Diencephalon (tissue), 1 donor: ENCODE results near the gene ACAT1. TPM values are rescaled to one million over a fixed set of nuclear protein-coding genes. Genes with fewer than 3 reads are reported as not detected.

ENCODE experiments used
- small RNA-seq: library from RNA; depleted of rRNA; stranded (forward); fragments of <200 nt; gene quantifications from one replicate; pipeline ENCODE3, GENCODE V24; 2014
- total RNA-seq: library from RNA; depleted of rRNA; stranded (reverse); fragments of >200 nt; gene quantifications from one replicate; pipeline ENCODE4 v1.2.3, GENCODE V29; 2014

ACAT1 gene
- 87.0 TPM for total RNA-seq

GRCh38 chr11:108121274-108122155 is at the start of gene ACAT1:
ACAT1 (plus strand) TSS chr11:108121567; CDS start chr11:108121607, 40 bp downstream.

Small RNA genes lying within 50 kb of the gene (small RNA-seq; reads per million reads assigned to genes)
- gene RF00019: not detected

Other genes with a start within 250 kb of the ACAT1 start
- 27.0 TPM for gene RAB39A, start 193.1 kb upstream of the ACAT1 start, total RNA-seq
- gene CUL5, start 112.7 kb upstream of the ACAT1 start, total RNA-seq: 87.4 TPM
- 36.2 TPM for gene NPAT, start 101.1 kb downstream of the ACAT1 start, total RNA-seq
- 113 TPM for gene ATM, start 101.5 kb downstream of the ACAT1 start, total RNA-seq